Bronchial epithelial cell (primary cell): ENCODE measurements around the gene RMC1. TPM values are rescaled to one million over a fixed set of nuclear protein-coding genes. Genes with fewer than 3 reads are reported as not detected.

Experiments
- DNase-seq: peaks from one replicate; pipeline ENCODE4 v3.0.0-alpha.2; 2010; ENCODE audit warnings: low read depth
- FAIRE-seq: peaks from 2 replicates; lab custom pipeline; 2011; peaks lifted over from hg19 to GRCh38; lab: Jason Lieb, UNC
- H3K27me3 ChIP-seq: 2 replicates; pipeline ENCODE4 v1.5.1; 2011; ENCODE audit warnings: low read length; ENCODE audit not compliant: control insufficient read depth, insufficient read depth
- H3K36me3 ChIP-seq: 2 replicates; pipeline ENCODE4 v1.5.1; 2011; ENCODE audit warnings: low read length; ENCODE audit not compliant: control insufficient read depth, insufficient read depth
- H3K4me3 ChIP-seq: 2 replicates; pipeline ENCODE4 v1.5.1; 2011; ENCODE audit warnings: mild to moderate bottlenecking, low read depth, low read length, control low read depth
- total RNA-seq: library from RNA; depleted of rRNA; stranded (reverse); fragments of >200 nt; gene quantifications from 2 replicates; pipeline ENCODE4 v1.2.1, GENCODE V29; 2014
- TF ChIP-seq, protein P1 (sequence below): IDR thresholded peaks from 2 replicates; pipeline ENCODE4 v1.5.1; 2011; ENCODE audit warnings: mild to moderate bottlenecking, moderate library complexity, low read length, control low read depth, inconsistent platforms; ENCODE audit not compliant: insufficient read depth, severe bottlenecking

Gene RMC1
- total RNA-seq, result 27.4 and 28.4 TPM in 2 replicates

DNA sequence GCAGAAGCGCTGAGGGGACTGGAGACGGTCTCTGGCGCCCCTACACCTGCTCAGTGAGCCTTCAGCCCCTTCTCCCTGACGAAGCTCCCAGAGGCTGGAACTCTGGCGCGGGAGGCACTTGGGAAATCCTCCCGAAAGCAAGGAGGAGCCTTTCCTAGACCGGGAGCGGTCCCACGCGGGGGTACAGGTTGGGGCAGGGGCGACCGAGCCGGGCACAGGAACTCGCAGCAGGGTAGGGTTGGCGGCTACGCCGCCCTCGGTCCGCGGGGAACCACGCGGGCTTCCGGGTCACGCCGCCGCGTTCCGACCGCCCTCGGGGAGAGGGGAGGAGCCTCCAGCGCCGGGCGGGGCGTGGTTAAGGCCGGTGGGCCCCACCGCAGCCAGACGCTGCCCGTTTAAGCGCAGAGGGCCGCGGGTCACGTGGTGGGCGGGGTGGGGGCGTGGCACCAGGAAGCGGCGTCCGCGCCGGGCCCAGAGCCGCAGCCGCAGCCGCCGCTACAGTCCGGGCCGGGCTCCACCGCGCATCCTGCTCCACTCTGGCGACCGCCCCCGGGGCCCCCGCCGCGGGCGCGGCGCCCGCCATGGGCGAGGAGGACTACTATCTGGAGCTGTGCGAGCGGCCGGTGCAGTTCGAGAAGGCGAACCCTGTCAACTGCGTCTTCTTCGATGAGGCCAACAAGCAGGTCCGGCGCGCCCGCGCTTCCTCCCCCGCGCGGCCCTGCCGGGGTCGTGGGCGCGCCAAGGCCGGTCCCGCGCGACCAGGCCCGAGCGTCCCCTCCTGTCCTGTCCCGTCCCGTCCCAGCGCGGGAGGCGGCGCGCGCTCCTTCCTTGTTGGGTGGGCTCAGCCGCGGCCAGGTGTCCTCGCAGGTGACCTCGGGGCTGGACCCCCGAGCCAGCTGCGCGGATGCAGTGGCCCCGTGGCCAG lies at the start of gene RMC1:
RMC1 (plus strand) TSS at position 474 of the 925 bp plus-strand sequence; CDS start at position 582, 108 bp downstream.
- Histone ChIP-seq H3K27me3 (no peaks in the 10 kb centered on the region), H3K36me3 (peaks cover 8% of the 10 kb centered on the region), H3K4me3 (peak within 1 kb of the TSS; percentile 70)
- FAIRE-seq, result no peak
- DNase-seq, result peak; percentile 69
- TF ChIP-seq, protein P1, sequence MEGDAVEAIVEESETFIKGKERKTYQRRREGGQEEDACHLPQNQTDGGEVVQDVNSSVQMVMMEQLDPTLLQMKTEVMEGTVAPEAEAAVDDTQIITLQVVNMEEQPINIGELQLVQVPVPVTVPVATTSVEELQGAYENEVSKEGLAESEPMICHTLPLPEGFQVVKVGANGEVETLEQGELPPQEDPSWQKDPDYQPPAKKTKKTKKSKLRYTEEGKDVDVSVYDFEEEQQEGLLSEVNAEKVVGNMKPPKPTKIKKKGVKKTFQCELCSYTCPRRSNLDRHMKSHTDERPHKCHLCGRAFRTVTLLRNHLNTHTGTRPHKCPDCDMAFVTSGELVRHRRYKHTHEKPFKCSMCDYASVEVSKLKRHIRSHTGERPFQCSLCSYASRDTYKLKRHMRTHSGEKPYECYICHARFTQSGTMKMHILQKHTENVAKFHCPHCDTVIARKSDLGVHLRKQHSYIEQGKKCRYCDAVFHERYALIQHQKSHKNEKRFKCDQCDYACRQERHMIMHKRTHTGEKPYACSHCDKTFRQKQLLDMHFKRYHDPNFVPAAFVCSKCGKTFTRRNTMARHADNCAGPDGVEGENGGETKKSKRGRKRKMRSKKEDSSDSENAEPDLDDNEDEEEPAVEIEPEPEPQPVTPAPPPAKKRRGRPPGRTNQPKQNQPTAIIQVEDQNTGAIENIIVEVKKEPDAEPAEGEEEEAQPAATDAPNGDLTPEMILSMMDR, result peak; percentile 12

- peak; percentile 96 for DNase-seq
- Histone ChIP-seq H3K4me3 (peak overlapping the region; percentile 73), H3K27me3 (no peaks in the 10 kb centered on the region), H3K36me3 (no peaks in the 10 kb centered on the region)
- TF ChIP-seq, protein P1, result no peak
- FAIRE-seq, result no peak
Observed at GRCh38 chr18:23453680-23454058, 49.6 kb upstream of the RMC1 start.

- FAIRE-seq, result no peak
- peaks cover 2% of the 10 kb centered on the region for H3K36me3 ChIP-seq
- H3K4me3 ChIP-seq, result no peak overlapping the region
- H3K27me3 ChIP-seq, result no peaks in the 10 kb centered on the region
- no peak for DNase-seq
- TF ChIP-seq, protein P1, result no peak
Observed at GRCh38 chr18:23456835-23457234, 46.5 kb upstream of the RMC1 start.

- DNase-seq (no peak), FAIRE-seq (no peak)
- no peak overlapping the region for H3K4me3 ChIP-seq
- TF ChIP-seq, protein P1, result no peak
- no peaks in the 10 kb centered on the region for H3K27me3 ChIP-seq
- peaks cover 10% of the 10 kb centered on the region for H3K36me3 ChIP-seq
Observed at GRCh38 chr18:23458830-23459529, 44.3 kb upstream of the RMC1 start.

GRCh38 chr18:23459530-23459921 lies 43.8 kb upstream of the RMC1 start:
- DNase-seq (no peak), FAIRE-seq (no peak)
- Histone ChIP-seq H3K27me3 (no peaks in the 10 kb centered on the region), H3K4me3 (no peak overlapping the region), H3K36me3 (peaks cover 10% of the 10 kb centered on the region)
- TF ChIP-seq, protein P1, result no peak
